PC-9 (cell line): ENCODE data around the gene KIF18A. TPM values are rescaled to one million over a fixed set of nuclear protein-coding genes. Genes with fewer than 3 reads are reported as not detected.
A peak's percentile ranks its signal among the peaks of the same experiment; 100 is the strongest.

Experiments used
- BruUV-seq: library from RNA; stranded (reverse); fragments of 400-500 nt; replicated peaks from 2 replicates; lab custom pipeline; 2021; lab: Mats Ljungman, UMichigan
- CTCF ChIA-PET: fragments of 300-600 bp; sonication (Branson Sonifier 250); formaldehyde crosslinking; loops from one replicate; lab custom pipeline; 2022; ENCODE audit warnings: antibody characterized with exemption; lab: Charles Lee
- POLR2A ChIA-PET: fragments of 300-600 bp; sonication (Branson Sonifier 250); formaldehyde crosslinking; loops from one replicate; lab custom pipeline; 2022; ENCODE audit warnings: antibody characterized with exemption; ENCODE audit not compliant: unreplicated experiment; lab: Charles Lee
- DNase-seq, 2 experiments: peaks; one replicate each; pipeline versions ENCODE4 v3.0.0 to v3.0.0-alpha.2; 2015 to 2022; ENCODE audit warnings: mixed read lengths in 1 of 2
- H2AFZ ChIP-seq: fragments of 200-600 bp; sonication (generic); 2 replicates; pipeline ENCODE4 v1.8.1; 2017; ENCODE audit warnings: antibody characterized with exemption
- H3F3A ChIP-seq: fragments of 200-600 bp; sonication (generic); 2 replicates; pipeline ENCODE4 v1.8.1; 2017; ENCODE audit warnings: antibody characterized with exemption, mild to moderate bottlenecking, low read depth; ENCODE audit not compliant: insufficient read depth
- H3K27ac ChIP-seq: fragments of 200-600 bp; sonication (generic); 2 replicates; pipeline ENCODE4 v1.6.1; 2016; ENCODE audit warnings: mixed run types
- H3K27me3 ChIP-seq: fragments of 200-600 bp; sonication (generic); 2 replicates; pipeline ENCODE4 v1.6.1; 2016; ENCODE audit warnings: low read depth, mixed run types; ENCODE audit not compliant: insufficient read depth
- H3K36me3 ChIP-seq: fragments of 200-600 bp; sonication (generic); 2 replicates; pipeline ENCODE4 v1.6.1; 2016; ENCODE audit warnings: low read depth, mixed run types
- H3K4me1 ChIP-seq: fragments of 200-600 bp; sonication (generic); replicated peaks from 2 replicates; pipeline ENCODE4 v1.6.1; 2016; ENCODE audit warnings: mixed run types; ENCODE audit not compliant: insufficient read depth
- H3K4me2 ChIP-seq: fragments of 200-600 bp; sonication (generic); 2 replicates; pipeline ENCODE4 v1.6.1; 2017; ENCODE audit warnings: mixed run types
- H3K4me3 ChIP-seq: fragments of 200-600 bp; sonication (generic); 2 replicates; pipeline ENCODE4 v1.6.1; 2016; ENCODE audit warnings: mixed run types
- H3K79me2 ChIP-seq: fragments of 200-600 bp; sonication (generic); 2 replicates; pipeline ENCODE4 v1.6.1; 2017; ENCODE audit warnings: low read depth, mixed run types
- H3K9me2 ChIP-seq: fragments of 200-600 bp; sonication (generic); 2 replicates; pipeline ENCODE4 v1.8.1; 2017; ENCODE audit warnings: mild to moderate bottlenecking; ENCODE audit not compliant: insufficient read depth
- H3K9me3 ChIP-seq: fragments of 200-600 bp; sonication (generic); 2 replicates; pipeline ENCODE4 v1.8.1; 2016; ENCODE audit warnings: low read depth; ENCODE audit not compliant: insufficient read depth
- H4K20me1 ChIP-seq: fragments of 200-600 bp; sonication (generic); 2 replicates; pipeline ENCODE4 v1.8.1; 2017; ENCODE audit not compliant: insufficient read depth
- EZH2 ChIP-seq: fragments of 200-600 bp; sonication (generic); IDR thresholded peaks from 2 replicates; pipeline ENCODE4 v1.8.0; 2017; ENCODE audit warnings: antibody characterized with exemption, low read depth
- intact Hi-C: fragments of 100-400 bp; cut with micrococcal nuclease; formaldehyde crosslinking; loops from one replicate; pipeline ENCODE4 v1.10.0; 2022; ENCODE audit not compliant: unreplicated experiment
- total RNA-seq: library from RNA; stranded (reverse); gene quantifications from 2 replicates; pipeline ENCODE4 v1.2.3, GENCODE V29; 2021
- TF ChIP-seq, protein P1 (sequence below): fragments of 200-600 bp; sonication (generic); conservative IDR thresholded peaks from 2 replicates; pipeline ENCODE4 v1.6.1; 2017; ENCODE audit warnings: mixed run types, antibody characterized with exemption, mild to moderate bottlenecking, moderate library complexity

The KIF18A gene
- total RNA-seq, 1 experiment from 2014 or later: 31.1 TPM

DNA sequence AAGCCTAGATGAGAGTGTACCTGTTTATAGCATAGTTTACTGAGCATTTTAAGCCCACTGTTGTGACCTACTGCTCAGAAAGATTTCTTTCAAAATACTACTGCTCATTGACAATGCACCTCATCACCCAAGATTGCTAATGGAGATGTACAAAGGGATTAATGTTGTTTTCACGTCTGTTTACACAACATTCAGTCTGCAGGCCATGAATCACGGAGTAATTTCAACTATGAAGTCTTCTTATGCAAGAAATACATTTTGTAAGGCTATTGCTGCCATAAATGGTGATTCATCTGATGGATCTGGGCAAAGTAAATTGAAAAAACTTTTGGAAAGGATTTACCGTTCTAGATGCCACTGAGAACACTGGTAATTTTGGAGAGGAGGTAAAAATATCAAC is 112.9 kb downstream of the KIF18A start:
- no peak overlapping the region for H3K4me3 ChIP-seq
- H3K4me2 ChIP-seq: peak overlapping the region; percentile 5; the same call in 1 of the 2 replicates
- peaks cover 17% of the 10 kb centered on the region for H3K4me1 ChIP-seq
- H3K9me3 ChIP-seq: 0 out of 2 replicates have a peak, but pooled peaks cover 5% of the 10 kb centered on the region
- CTCF ChIA-PET: no interaction called here
- H3K36me3 ChIP-seq: no peaks in the 10 kb centered on the region
- H4K20me1 ChIP-seq: no peaks in the 10 kb centered on the region
- TF ChIP-seq EZH2: no peak
- TF ChIP-seq, protein P1, sequence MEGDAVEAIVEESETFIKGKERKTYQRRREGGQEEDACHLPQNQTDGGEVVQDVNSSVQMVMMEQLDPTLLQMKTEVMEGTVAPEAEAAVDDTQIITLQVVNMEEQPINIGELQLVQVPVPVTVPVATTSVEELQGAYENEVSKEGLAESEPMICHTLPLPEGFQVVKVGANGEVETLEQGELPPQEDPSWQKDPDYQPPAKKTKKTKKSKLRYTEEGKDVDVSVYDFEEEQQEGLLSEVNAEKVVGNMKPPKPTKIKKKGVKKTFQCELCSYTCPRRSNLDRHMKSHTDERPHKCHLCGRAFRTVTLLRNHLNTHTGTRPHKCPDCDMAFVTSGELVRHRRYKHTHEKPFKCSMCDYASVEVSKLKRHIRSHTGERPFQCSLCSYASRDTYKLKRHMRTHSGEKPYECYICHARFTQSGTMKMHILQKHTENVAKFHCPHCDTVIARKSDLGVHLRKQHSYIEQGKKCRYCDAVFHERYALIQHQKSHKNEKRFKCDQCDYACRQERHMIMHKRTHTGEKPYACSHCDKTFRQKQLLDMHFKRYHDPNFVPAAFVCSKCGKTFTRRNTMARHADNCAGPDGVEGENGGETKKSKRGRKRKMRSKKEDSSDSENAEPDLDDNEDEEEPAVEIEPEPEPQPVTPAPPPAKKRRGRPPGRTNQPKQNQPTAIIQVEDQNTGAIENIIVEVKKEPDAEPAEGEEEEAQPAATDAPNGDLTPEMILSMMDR: no peak
- no peaks in the 10 kb centered on the region for H3K79me2 ChIP-seq
- intact Hi-C loops: no loop called here
- DNase-seq: peak in 1 of 2 experiments; percentile 84
- H3K27me3 ChIP-seq: no peaks in the 10 kb centered on the region
- H3F3A ChIP-seq: peaks cover 13% of the 10 kb centered on the region
- H2AFZ ChIP-seq: no peak overlapping the region
- H3K27ac ChIP-seq: no peak overlapping the region
- no peaks in the 10 kb centered on the region for H3K9me2 ChIP-seq
- no TSS peak for BruUV-seq
- POLR2A ChIA-PET: no interaction called here

DNA sequence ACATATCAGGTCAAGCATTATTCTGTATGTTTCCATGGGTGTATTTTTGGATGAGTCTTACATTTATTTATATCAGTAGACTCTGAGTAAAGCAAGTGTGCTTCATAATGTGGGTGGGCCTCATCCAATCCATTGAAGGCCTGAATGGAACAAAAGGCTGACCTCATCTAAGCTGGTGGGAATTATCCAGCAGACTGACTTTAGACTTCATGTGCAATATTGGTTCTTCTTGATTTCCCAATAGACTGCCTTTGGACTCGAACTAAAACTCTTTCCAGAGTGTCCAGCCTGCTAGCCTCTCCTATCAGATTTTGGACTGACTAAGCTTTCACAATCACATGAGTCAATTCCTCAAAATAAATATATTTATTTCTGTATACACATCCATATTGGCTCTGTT is 116.2 kb downstream of the KIF18A start:
- no peaks in the 10 kb centered on the region for H4K20me1 ChIP-seq
- no peak overlapping the region for H3K4me2 ChIP-seq
- no peaks in the 10 kb centered on the region for H3K36me3 ChIP-seq
- peaks cover 17% of the 10 kb centered on the region for H3K4me1 ChIP-seq
- H3K27ac ChIP-seq: no peak overlapping the region
- H3K27me3 ChIP-seq: no peaks in the 10 kb centered on the region
- POLR2A ChIA-PET: no interaction called here
- BruUV-seq: no TSS peak
- TF ChIP-seq, protein P1: no peak
- no peak for TF ChIP-seq EZH2
- H3F3A ChIP-seq: peaks cover 13% of the 10 kb centered on the region
- H3K9me3 ChIP-seq: no peaks in the 10 kb centered on the region
- intact Hi-C loops: no loop called here
- CTCF ChIA-PET: no interaction called here
- no peak overlapping the region for H2AFZ ChIP-seq
- no peaks in the 10 kb centered on the region for H3K9me2 ChIP-seq
- H3K4me3 ChIP-seq: no peak overlapping the region
- DNase-seq: no peak
- H3K79me2 ChIP-seq: no peaks in the 10 kb centered on the region

DNA sequence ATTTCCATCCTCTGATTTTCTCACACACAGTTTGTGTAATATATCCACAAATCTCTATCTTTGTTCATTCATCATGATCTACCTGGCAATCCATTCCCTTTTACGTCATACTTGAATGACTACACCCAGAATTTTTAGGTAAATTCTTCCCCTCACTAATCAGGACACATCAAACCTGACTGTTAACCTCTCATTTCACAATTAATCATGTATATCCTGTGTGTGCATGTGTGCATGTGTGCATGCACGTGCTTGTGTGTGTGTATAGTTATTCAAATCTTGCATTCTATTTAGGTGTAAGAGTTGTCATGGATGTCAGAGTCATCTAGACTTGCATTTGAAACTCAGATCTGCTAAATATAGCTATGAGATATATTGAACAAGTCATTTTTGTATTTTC is 130.4 kb downstream of the KIF18A start:
- TF ChIP-seq, protein P1: no peak
- no peak for TF ChIP-seq EZH2
- BruUV-seq: no TSS peak
- no peaks in the 10 kb centered on the region for H3K9me2 ChIP-seq
- H3K27me3 ChIP-seq: no peaks in the 10 kb centered on the region
- H3K4me1 ChIP-seq: no peaks in the 10 kb centered on the region
- ChIA-PET CTCF (interaction anchor here (0.6 kb wide), 1 partner anchor 988 kb away, joined by 3 read pairs; no protein-coding TSS in a partner anchor), POLR2A (no interaction called here)
- no peaks in the 10 kb centered on the region for H3K36me3 ChIP-seq
- no peak overlapping the region for H3K4me2 ChIP-seq
- H3K9me3 ChIP-seq: no peaks in the 10 kb centered on the region
- no peak overlapping the region for H3K27ac ChIP-seq
- no peak for DNase-seq
- intact Hi-C loops: no loop called here
- no peak overlapping the region for H3K4me3 ChIP-seq
- H3K79me2 ChIP-seq: no peaks in the 10 kb centered on the region
- H2AFZ ChIP-seq: no peak overlapping the region
- no peaks in the 10 kb centered on the region for H4K20me1 ChIP-seq
- no peaks in the 10 kb centered on the region for H3F3A ChIP-seq
